ENCODE measurements around the gene THEMIS.

The THEMIS gene

DNA sequence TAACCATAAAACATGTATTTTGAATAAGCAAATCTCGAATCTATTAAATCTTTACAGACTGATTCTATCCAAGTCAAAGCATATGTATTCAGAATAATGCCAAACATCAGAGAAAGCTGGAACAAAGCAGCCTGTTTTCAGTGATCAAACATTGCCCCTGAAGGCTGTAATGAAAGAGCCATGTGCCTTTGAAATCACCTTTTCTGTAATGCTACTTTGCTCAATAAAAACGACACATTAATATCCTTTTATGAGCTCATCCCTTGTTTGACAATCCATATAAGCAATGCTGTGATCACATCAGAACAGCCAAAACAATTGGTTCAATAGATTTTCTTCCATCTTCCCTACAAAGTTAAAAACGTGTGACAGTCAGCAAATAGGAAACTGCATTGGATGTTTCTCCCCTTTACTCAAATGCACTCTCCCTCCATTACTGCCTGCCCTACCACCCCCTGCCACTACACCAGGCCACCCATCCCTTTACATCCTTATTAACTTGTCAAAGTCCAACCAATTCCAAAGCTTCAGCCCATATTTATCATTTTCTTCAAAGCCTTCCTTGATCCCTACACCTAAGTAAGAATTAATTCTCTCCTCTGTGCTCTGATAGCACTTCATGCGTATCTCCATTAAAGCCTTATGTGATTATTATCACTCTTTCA is 42.0 kb downstream of the THEMIS start:
- H3K4me1 ChIP-seq (ENCODE audit: low read length): peaks cover 10% of the 10 kb centered on the region

DNA sequence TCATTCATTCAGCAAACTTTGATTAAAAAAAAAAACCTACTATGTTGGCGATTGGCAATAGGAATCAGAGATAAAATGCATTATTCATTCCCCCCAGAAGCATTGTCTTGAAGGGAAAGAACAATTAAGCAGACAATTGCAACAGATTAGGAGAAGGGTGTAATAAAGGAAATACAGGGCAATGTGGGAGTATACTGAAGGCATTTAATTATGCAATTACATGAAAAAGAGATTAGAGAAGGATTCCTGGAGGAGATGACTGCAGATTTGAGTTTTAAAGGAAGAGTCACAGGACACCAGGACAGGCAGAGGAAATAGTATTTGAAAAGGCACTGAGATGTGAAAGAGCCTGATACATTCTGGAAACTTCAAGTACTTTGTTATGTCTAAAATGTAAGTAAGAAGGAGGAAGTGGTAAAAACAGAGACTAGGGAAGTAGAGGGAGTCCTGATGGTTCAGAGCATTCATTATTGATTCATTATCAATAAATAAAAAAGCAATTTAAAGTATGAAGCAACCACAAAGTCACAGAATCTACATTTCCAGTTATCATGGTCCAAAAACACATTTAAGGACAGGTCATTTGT is 43.7 kb downstream of the THEMIS start:
- Histone ChIP-seq H3K9me3 (ENCODE audit: insufficient read depth, low read length) (no peaks in the 10 kb centered on the region), H3K9ac (ENCODE audit: low read length) (no peak overlapping the region), H3K4me1 (ENCODE audit: low read length) (peaks cover 10% of the 10 kb centered on the region), H3K4me3 (ENCODE audit: low read length) (no peak overlapping the region), H2AFZ (ENCODE audit: low read depth, low read length) (no peak overlapping the region), H4K20me1 (ENCODE audit: insufficient read depth, low read length) (no peaks in the 10 kb centered on the region), H3K27me3 (ENCODE audit: low read depth, low read length) (no peaks in the 10 kb centered on the region), H3K79me2 (ENCODE audit: low read length) (no peaks in the 10 kb centered on the region), H3K27ac (ENCODE audit: low read length) (no peak overlapping the region), H3K36me3 (replicated peaks; ENCODE audit: low read depth, low read length) (no peaks in the 10 kb centered on the region), H3K4me2 (ENCODE audit: low read length) (no peak overlapping the region)
- TF ChIP-seq, protein P1, sequence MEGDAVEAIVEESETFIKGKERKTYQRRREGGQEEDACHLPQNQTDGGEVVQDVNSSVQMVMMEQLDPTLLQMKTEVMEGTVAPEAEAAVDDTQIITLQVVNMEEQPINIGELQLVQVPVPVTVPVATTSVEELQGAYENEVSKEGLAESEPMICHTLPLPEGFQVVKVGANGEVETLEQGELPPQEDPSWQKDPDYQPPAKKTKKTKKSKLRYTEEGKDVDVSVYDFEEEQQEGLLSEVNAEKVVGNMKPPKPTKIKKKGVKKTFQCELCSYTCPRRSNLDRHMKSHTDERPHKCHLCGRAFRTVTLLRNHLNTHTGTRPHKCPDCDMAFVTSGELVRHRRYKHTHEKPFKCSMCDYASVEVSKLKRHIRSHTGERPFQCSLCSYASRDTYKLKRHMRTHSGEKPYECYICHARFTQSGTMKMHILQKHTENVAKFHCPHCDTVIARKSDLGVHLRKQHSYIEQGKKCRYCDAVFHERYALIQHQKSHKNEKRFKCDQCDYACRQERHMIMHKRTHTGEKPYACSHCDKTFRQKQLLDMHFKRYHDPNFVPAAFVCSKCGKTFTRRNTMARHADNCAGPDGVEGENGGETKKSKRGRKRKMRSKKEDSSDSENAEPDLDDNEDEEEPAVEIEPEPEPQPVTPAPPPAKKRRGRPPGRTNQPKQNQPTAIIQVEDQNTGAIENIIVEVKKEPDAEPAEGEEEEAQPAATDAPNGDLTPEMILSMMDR (IDR thresholded peaks at IDR 0.05; ENCODE audit: low read depth, low read length): no peak
- no peak for TF ChIP-seq EZH2phosphoT487 (IDR thresholded peaks at IDR 0.05; ENCODE audit: low read depth)

More for the DNA sequence above, 42.0 kb downstream of the THEMIS start:
- H3K9me3 ChIP-seq (ENCODE audit: insufficient read depth, low read length): no peaks in the 10 kb centered on the region
- H3K4me3 ChIP-seq (ENCODE audit: low read length): no peak overlapping the region
- no peak overlapping the region for H3K9ac ChIP-seq (ENCODE audit: low read length)
- no peak overlapping the region for H3K4me2 ChIP-seq (ENCODE audit: low read length)
- no peaks in the 10 kb centered on the region for H3K79me2 ChIP-seq (ENCODE audit: low read length)
- H3K27me3 ChIP-seq (ENCODE audit: low read depth, low read length): no peaks in the 10 kb centered on the region
- no peaks in the 10 kb centered on the region for H4K20me1 ChIP-seq (ENCODE audit: insufficient read depth, low read length)
- TF ChIP-seq, protein P1 (IDR thresholded peaks at IDR 0.05; ENCODE audit: low read depth, low read length): no peak
- no peak for TF ChIP-seq EZH2phosphoT487 (IDR thresholded peaks at IDR 0.05; ENCODE audit: low read depth)
- H2AFZ ChIP-seq (ENCODE audit: low read depth, low read length): no peak overlapping the region
- no peaks in the 10 kb centered on the region for H3K36me3 ChIP-seq (replicated peaks; ENCODE audit: low read depth, low read length)
- no peak overlapping the region for H3K27ac ChIP-seq (ENCODE audit: low read length)

DNA sequence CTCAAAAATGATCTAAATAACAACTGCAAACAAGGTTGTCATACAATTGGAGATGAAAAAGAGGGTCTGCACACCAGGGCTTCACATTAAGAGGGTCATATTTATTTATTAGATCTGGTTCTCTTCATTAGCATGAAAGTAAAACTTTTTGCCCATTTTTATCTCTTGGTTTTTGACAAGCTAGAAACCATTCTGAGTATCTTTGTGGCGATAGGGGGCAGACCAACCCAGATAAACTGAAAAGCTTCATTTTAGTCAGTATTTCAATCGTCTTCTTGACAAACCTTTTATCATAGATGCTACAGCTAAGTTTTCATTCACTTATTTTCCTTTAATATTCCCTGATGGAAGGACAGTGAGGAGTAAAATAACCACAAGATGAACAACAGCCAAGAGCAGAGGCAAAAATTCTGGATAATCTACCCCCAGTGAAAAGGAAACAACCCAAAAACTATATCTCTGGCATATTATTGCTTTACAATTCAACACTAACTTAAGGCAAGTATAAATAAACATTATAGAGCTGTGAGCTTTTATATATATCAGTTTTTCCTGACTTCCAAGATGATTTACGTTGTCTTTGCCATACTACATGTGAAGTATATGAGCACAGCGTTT is 45.2 kb downstream of the THEMIS start:
- Histone ChIP-seq H2AFZ (ENCODE audit: low read depth, low read length) (no peak overlapping the region), H3K4me1 (ENCODE audit: low read length) (peaks cover 10% of the 10 kb centered on the region), H3K9me3 (ENCODE audit: insufficient read depth, low read length) (no peaks in the 10 kb centered on the region)

DNA sequence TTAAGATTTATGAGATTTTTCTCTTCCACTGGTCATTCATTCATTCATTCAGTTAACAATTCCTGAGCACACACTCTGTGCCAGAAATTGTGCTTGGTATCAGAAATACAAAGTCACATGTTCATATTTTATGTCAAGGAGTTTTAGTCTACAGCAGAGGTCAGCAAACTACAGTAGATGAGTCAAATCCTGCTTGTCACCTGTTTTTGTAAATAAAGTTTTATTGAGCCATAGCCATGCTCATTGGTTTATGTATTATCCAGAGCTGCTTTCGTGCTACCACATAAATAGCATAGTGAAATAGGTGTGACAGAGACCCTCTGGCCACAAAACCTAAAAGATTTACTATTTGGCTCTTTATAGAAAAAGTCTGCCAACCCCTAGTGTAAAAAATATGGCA is 46.8 kb downstream of the THEMIS start:
- peaks cover 10% of the 10 kb centered on the region for H3K4me1 ChIP-seq (ENCODE audit: low read length)
- H4K20me1 ChIP-seq (ENCODE audit: insufficient read depth, low read length): no peaks in the 10 kb centered on the region
- no peak overlapping the region for H3K9ac ChIP-seq (ENCODE audit: low read length)
- no peak overlapping the region for H2AFZ ChIP-seq (ENCODE audit: low read depth, low read length)
- H3K27ac ChIP-seq (ENCODE audit: low read length): no peak overlapping the region
- H3K36me3 ChIP-seq (replicated peaks; ENCODE audit: low read depth, low read length): no peaks in the 10 kb centered on the region
- H3K9me3 ChIP-seq (ENCODE audit: insufficient read depth, low read length): no peaks in the 10 kb centered on the region
- no peak overlapping the region for H3K4me3 ChIP-seq (ENCODE audit: low read length)
- H3K27me3 ChIP-seq (ENCODE audit: low read depth, low read length): no peaks in the 10 kb centered on the region
- TF ChIP-seq, protein P1 (IDR thresholded peaks at IDR 0.05; ENCODE audit: low read depth, low read length): peak; percentile 40
- TF ChIP-seq EZH2phosphoT487 (IDR thresholded peaks at IDR 0.05; ENCODE audit: low read depth): no peak
- no peaks in the 10 kb centered on the region for H3K79me2 ChIP-seq (ENCODE audit: low read length)
- no peak overlapping the region for H3K4me2 ChIP-seq (ENCODE audit: low read length)

More for the DNA sequence above, 45.2 kb downstream of the THEMIS start:
- H3K36me3 ChIP-seq (replicated peaks; ENCODE audit: low read depth, low read length): no peaks in the 10 kb centered on the region
- H3K27me3 ChIP-seq (ENCODE audit: low read depth, low read length): no peaks in the 10 kb centered on the region
- no peak overlapping the region; the same call in 1 of the 2 replicates for H3K4me2 ChIP-seq (ENCODE audit: low read length)
- no peak overlapping the region for H3K27ac ChIP-seq (ENCODE audit: low read length)
- H4K20me1 ChIP-seq (ENCODE audit: insufficient read depth, low read length): no peaks in the 10 kb centered on the region
- TF ChIP-seq, protein P1 (IDR thresholded peaks at IDR 0.05; ENCODE audit: low read depth, low read length): peak; percentile 63
- TF ChIP-seq EZH2phosphoT487 (IDR thresholded peaks at IDR 0.05; ENCODE audit: low read depth): no peak
- no peak overlapping the region for H3K4me3 ChIP-seq (ENCODE audit: low read length)
- no peak overlapping the region for H3K9ac ChIP-seq (ENCODE audit: low read length)
- H3K79me2 ChIP-seq (ENCODE audit: low read length): no peaks in the 10 kb centered on the region
